ENCODE measurements around the gene STAMBPL1. TPM values are rescaled to one million over a fixed set of nuclear protein-coding genes. Genes with fewer than 3 reads are reported as not detected.
A peak's percentile ranks its signal among the peaks of the same experiment; 100 is the strongest.

The STAMBPL1 gene
- total RNA-seq, 2 experiments from 2014 or later, result 39.7 to 45.4 TPM

GRCh38 chr10:88901206-88901983, 21.4 kb downstream of the STAMBPL1 start:
- Mint-ChIP-seq H3K9me3 (no peaks in the 10 kb centered on the region), H3K27me3 (no peaks in the 10 kb centered on the region), H3K4me1 (peaks cover 49% of the 10 kb centered on the region), H3K36me3 (ENCODE audit: low read depth) (peaks cover 70% of the 10 kb centered on the region), H3K27ac (no peak overlapping the region), H3K4me3 (no peak overlapping the region)
- ChIA-PET POLR2A (interaction anchor here (0.6 kb wide), 1 partner anchor 67 kb away, joined by 3 read pairs; no protein-coding TSS in a partner anchor), CTCF (interaction anchor here (0.6 to 2.1 kb wide), 11 partner anchors 10 to 90 kb away, joined by 3 to 8 read pairs (median 5); partner anchors contain the start of gene STAMBPL1)
- no peak for DNase-seq

GRCh38 chr10:88901984-88902789, 22.1 kb downstream of the STAMBPL1 start:
- H3K27me3 Mint-ChIP-seq, result no peaks in the 10 kb centered on the region
- ChIA-PET CTCF (interaction anchor here (0.6 to 2.1 kb wide), 8 partner anchors 10 to 92 kb away, joined by 3 to 8 read pairs (median 4); partner anchors contain the start of gene STAMBPL1), POLR2A (no interaction called here)
- H3K4me3 Mint-ChIP-seq, result no peak overlapping the region
- peaks cover 41% of the 10 kb centered on the region for H3K4me1 Mint-ChIP-seq
- no peak overlapping the region for H3K27ac Mint-ChIP-seq
- no peak for DNase-seq
- H3K36me3 Mint-ChIP-seq (ENCODE audit: low read depth), result peaks cover 70% of the 10 kb centered on the region
- no peaks in the 10 kb centered on the region for H3K9me3 Mint-ChIP-seq

- CTCF ChIA-PET, result no interaction called here
- POLR2A ChIA-PET, result no interaction called here
- no peak overlapping the region for H3K4me3 Mint-ChIP-seq
- H3K27me3 Mint-ChIP-seq, result no peaks in the 10 kb centered on the region
- no peak overlapping the region for H3K27ac Mint-ChIP-seq
- H3K9me3 Mint-ChIP-seq, result no peaks in the 10 kb centered on the region
- peaks cover 72% of the 10 kb centered on the region for H3K36me3 Mint-ChIP-seq (ENCODE audit: low read depth)
- H3K4me1 Mint-ChIP-seq, result peaks cover 34% of the 10 kb centered on the region
- no peak for DNase-seq
Observed at GRCh38 chr10:88903715-88904114, 23.7 kb downstream of the STAMBPL1 start.

- peaks cover 7% of the 10 kb centered on the region for H3K4me1 Mint-ChIP-seq
- H3K36me3 Mint-ChIP-seq (ENCODE audit: low read depth), result peaks cover 67% of the 10 kb centered on the region
- DNase-seq, result no peak
- no peaks in the 10 kb centered on the region for H3K9me3 Mint-ChIP-seq
- ChIA-PET CTCF (interaction anchor here (1.0 to 2.1 kb wide), 3 partner anchors 12 to 27 kb away, joined by 3 to 7 read pairs (median 5); no protein-coding TSS in a partner anchor), POLR2A (no interaction called here)
- H3K27ac Mint-ChIP-seq, result peak overlapping the region; percentile 16
- no peaks in the 10 kb centered on the region for H3K27me3 Mint-ChIP-seq
- no peak overlapping the region for H3K4me3 Mint-ChIP-seq
Observed at GRCh38 chr10:88906921-88907320, 26.9 kb downstream of the STAMBPL1 start.

GRCh38 chr10:88908194-88908593, 28.1 kb downstream of the STAMBPL1 start:
- Mint-ChIP-seq H3K9me3 (no peaks in the 10 kb centered on the region), H3K27me3 (no peaks in the 10 kb centered on the region), H3K36me3 (ENCODE audit: low read depth) (peaks cover 67% of the 10 kb centered on the region), H3K27ac (peak overlapping the region; percentile 38), H3K4me3 (no peak overlapping the region), H3K4me1 (peaks cover 3% of the 10 kb centered on the region)
- POLR2A ChIA-PET, result no interaction called here
- CTCF ChIA-PET, result interaction anchor here (1.6 kb wide), 1 partner anchor 13 kb away, joined by 3 read pairs; no protein-coding TSS in a partner anchor
- no peak for DNase-seq

- CTCF ChIA-PET, result interaction anchor here (0.9 to 1.2 kb wide), 3 partner anchors 12 to 23 kb away, joined by 3 to 4 read pairs (median 3); no protein-coding TSS in a partner anchor
- POLR2A ChIA-PET, result no interaction called here
- DNase-seq, result no peak
- Mint-ChIP-seq H3K27me3 (no peaks in the 10 kb centered on the region), H3K27ac (no peak overlapping the region), H3K36me3 (ENCODE audit: low read depth) (peaks cover 68% of the 10 kb centered on the region), H3K4me1 (peaks cover 3% of the 10 kb centered on the region), H3K4me3 (no peak overlapping the region), H3K9me3 (no peaks in the 10 kb centered on the region)
Observed at GRCh38 chr10:88911116-88911515, 31.1 kb downstream of the STAMBPL1 start.

GRCh38 chr10:88911851-88912250, 31.8 kb downstream of the STAMBPL1 start:
- peaks cover 70% of the 10 kb centered on the region for H3K36me3 Mint-ChIP-seq (ENCODE audit: low read depth)
- DNase-seq, result no peak
- H3K4me1 Mint-ChIP-seq, result peaks cover 3% of the 10 kb centered on the region
- POLR2A ChIA-PET, result no interaction called here
- H3K4me3 Mint-ChIP-seq, result no peak overlapping the region
- no peaks in the 10 kb centered on the region for H3K27me3 Mint-ChIP-seq
- CTCF ChIA-PET, result interaction anchor here (0.9 to 1.1 kb wide), 2 partner anchors 21 to 23 kb away, joined by 4 read pairs; no protein-coding TSS in a partner anchor
- H3K27ac Mint-ChIP-seq, result peak overlapping the region; percentile 28
- H3K9me3 Mint-ChIP-seq, result no peaks in the 10 kb centered on the region

GRCh38 chr10:88913127-88913526, 33.1 kb downstream of the STAMBPL1 start:
- Mint-ChIP-seq H3K27me3 (no peaks in the 10 kb centered on the region), H3K36me3 (ENCODE audit: low read depth) (peaks cover 74% of the 10 kb centered on the region), H3K27ac (peak overlapping the region; percentile 9), H3K9me3 (no peaks in the 10 kb centered on the region), H3K4me3 (no peak overlapping the region), H3K4me1 (peaks cover 2% of the 10 kb centered on the region)
- DNase-seq, result no peak
- POLR2A ChIA-PET, result no interaction called here
- CTCF ChIA-PET, result no interaction called here

GRCh38 chr10:88913788-88914187, 33.7 kb downstream of the STAMBPL1 start:
- POLR2A ChIA-PET, result no interaction called here
- CTCF ChIA-PET, result no interaction called here
- DNase-seq, result no peak
- H3K4me1 Mint-ChIP-seq, result no peaks in the 10 kb centered on the region
- no peak overlapping the region for H3K4me3 Mint-ChIP-seq
- no peaks in the 10 kb centered on the region for H3K9me3 Mint-ChIP-seq
- no peak overlapping the region for H3K27ac Mint-ChIP-seq
- no peaks in the 10 kb centered on the region for H3K27me3 Mint-ChIP-seq
- peaks cover 73% of the 10 kb centered on the region for H3K36me3 Mint-ChIP-seq (ENCODE audit: low read depth)

GRCh38 chr10:88915781-88916180, 35.7 kb downstream of the STAMBPL1 start:
- Mint-ChIP-seq H3K9me3 (no peaks in the 10 kb centered on the region), H3K4me3 (no peak overlapping the region), H3K27ac (no peak overlapping the region), H3K36me3 (ENCODE audit: low read depth) (peaks cover 71% of the 10 kb centered on the region), H3K4me1 (no peaks in the 10 kb centered on the region), H3K27me3 (no peaks in the 10 kb centered on the region)
- POLR2A ChIA-PET, result no interaction called here
- CTCF ChIA-PET, result no interaction called here
- DNase-seq, result no peak

- POLR2A ChIA-PET, result no interaction called here
- Mint-ChIP-seq H3K4me3 (no peak overlapping the region), H3K27ac (no peak overlapping the region), H3K36me3 (ENCODE audit: low read depth) (peaks cover 67% of the 10 kb centered on the region), H3K9me3 (no peaks in the 10 kb centered on the region), H3K27me3 (no peaks in the 10 kb centered on the region), H3K4me1 (no peaks in the 10 kb centered on the region)
- DNase-seq, result no peak
- CTCF ChIA-PET, result no interaction called here
Observed at GRCh38 chr10:88916231-88916630, 36.2 kb downstream of the STAMBPL1 start.

- H3K9me3 Mint-ChIP-seq, result no peaks in the 10 kb centered on the region
- ChIA-PET CTCF (interaction anchor here (0.6 kb wide), 1 partner anchor 216 kb away, joined by 3 read pairs; no protein-coding TSS in a partner anchor), POLR2A (no interaction called here)
- no peak for DNase-seq
- no peaks in the 10 kb centered on the region for H3K27me3 Mint-ChIP-seq
- H3K27ac Mint-ChIP-seq, result no peak overlapping the region
- H3K36me3 Mint-ChIP-seq (ENCODE audit: low read depth), result peaks cover 61% of the 10 kb centered on the region
- H3K4me3 Mint-ChIP-seq, result no peak overlapping the region
- no peaks in the 10 kb centered on the region for H3K4me1 Mint-ChIP-seq
Observed at GRCh38 chr10:88916986-88917385, 36.9 kb downstream of the STAMBPL1 start.

Data from activated CD4-positive, alpha-beta T cell treated with anti-CD3 and anti-CD28 coated beads, Interleukin-2, amount 10 ng/mL, durations not matched to agents 7 days and 5 days (primary cell).